GM18502 (cell line): ENCODE results near the gene CXCL1.
"Not testable (repeated sequence)": the region's sequence is repeated elsewhere in the genome, so short reads cannot be mapped to it uniquely, and the experiment has no call there.

Experiments used
- ATAC-seq: cut with Tn5 transposase; IDR thresholded peaks from one replicate; pipeline ENCODE4 v1.9.1; 2021; ENCODE audit warnings: mild to moderate bottlenecking; ENCODE audit not compliant: unreplicated experiment, poor library complexity

CXCL1 gene

GRCh38 chr4:73871511-73872310, 2.5 kb downstream of the CXCL1 start:
- no peak for ATAC-seq

GRCh38 chr4:73872316-73873108, 3.3 kb downstream of the CXCL1 start:
- ATAC-seq = no peak

GRCh38 chr4:73874386-73874785, 5.2 kb downstream of the CXCL1 start:
- ATAC-seq = no peak

GRCh38 chr4:73875401-73875800, 6.2 kb downstream of the CXCL1 start:
- ATAC-seq = no peak

- peak; percentile 62 for ATAC-seq
Measured at GRCh38 chr4:73883306-73883705, 14.1 kb downstream of the CXCL1 start.

- no peak for ATAC-seq
Measured at GRCh38 chr4:73885574-73886267, 16.5 kb downstream of the CXCL1 start.

GRCh38 chr4:73891326-73891725, 22.1 kb downstream of the CXCL1 start:
- no peak for ATAC-seq

GRCh38 chr4:73891739-73892405, 22.7 kb downstream of the CXCL1 start:
- ATAC-seq = no peak

GRCh38 chr4:73892966-73893365, 23.8 kb downstream of the CXCL1 start:
- no peak for ATAC-seq

GRCh38 chr4:73894001-73894400, 24.8 kb downstream of the CXCL1 start:
- ATAC-seq = no peak

- ATAC-seq = no peak
Measured at GRCh38 chr4:73895201-73896175, 26.3 kb downstream of the CXCL1 start.

- no peak for ATAC-seq
Measured at GRCh38 chr4:73896416-73896815, 27.2 kb downstream of the CXCL1 start.

- no peak for ATAC-seq
Measured at GRCh38 chr4:73897380-73898136, 28.4 kb downstream of the CXCL1 start.

- ATAC-seq = not testable (repeated sequence)
Measured at GRCh38 chr4:73899338-73899737, 30.1 kb downstream of the CXCL1 start.

- ATAC-seq = no peak
Measured at GRCh38 chr4:73901031-73901430, 31.8 kb downstream of the CXCL1 start.

GRCh38 chr4:73902038-73902637, 32.9 kb downstream of the CXCL1 start:
- no peak for ATAC-seq

- ATAC-seq = no peak
Measured at GRCh38 chr4:73902817-73903547, 33.8 kb downstream of the CXCL1 start.

GRCh38 chr4:73904491-73904890, 35.3 kb downstream of the CXCL1 start:
- no peak for ATAC-seq
